Daoy (cell line): ENCODE measurements around the gene CABP7. TPM values are rescaled to one million over a fixed set of nuclear protein-coding genes. Genes with fewer than 3 reads are reported as not detected.
A peak's percentile ranks its signal among the peaks of the same experiment; 100 is the strongest.

Source experiments
- DNase-seq: peaks from one replicate; pipeline ENCODE4 v3.0.0-alpha.2; 2015; ENCODE audit warnings: low read depth
- total RNA-seq: library from RNA; depleted of rRNA; stranded (reverse); fragments of >200 nt; shearing (Covaris generic); gene quantifications from 2 replicates; pipeline ENCODE4 v1.2.3, GENCODE V29; 2014

Gene CABP7
- total RNA-seq, 1 experiment from 2014 or later: 1.1 TPM

- DNase-seq: no peak
Observed at GRCh38 chr22:29722587-29722986, 2.8 kb downstream of the CABP7 start.

- no peak for DNase-seq
Observed at GRCh38 chr22:29723766-29724165, 4.0 kb downstream of the CABP7 start.

GRCh38 chr22:29724843-29725242, 5.0 kb downstream of the CABP7 start:
- DNase-seq: no peak

DNA sequence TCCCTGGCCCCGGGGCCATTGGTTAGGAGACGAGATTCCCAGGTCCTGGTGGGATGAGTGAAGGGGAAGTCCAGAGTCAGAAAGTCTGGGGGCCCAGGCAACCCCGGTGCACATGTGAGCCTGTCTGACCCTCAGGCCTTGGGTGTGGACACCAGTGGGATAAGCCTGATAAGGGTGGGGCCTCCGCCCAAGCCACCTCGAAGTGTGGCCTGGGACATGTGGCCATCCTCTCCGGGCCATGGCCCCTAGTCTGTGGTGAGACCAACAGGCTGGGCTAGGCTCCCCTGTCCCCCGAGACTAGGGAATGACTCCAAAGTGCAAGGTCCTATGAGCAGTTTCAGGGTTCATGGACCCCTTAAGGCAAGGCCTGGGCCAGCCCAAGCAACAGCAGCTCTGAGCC, 6.3 kb downstream of the CABP7 start:
- no peak for DNase-seq

DNA sequence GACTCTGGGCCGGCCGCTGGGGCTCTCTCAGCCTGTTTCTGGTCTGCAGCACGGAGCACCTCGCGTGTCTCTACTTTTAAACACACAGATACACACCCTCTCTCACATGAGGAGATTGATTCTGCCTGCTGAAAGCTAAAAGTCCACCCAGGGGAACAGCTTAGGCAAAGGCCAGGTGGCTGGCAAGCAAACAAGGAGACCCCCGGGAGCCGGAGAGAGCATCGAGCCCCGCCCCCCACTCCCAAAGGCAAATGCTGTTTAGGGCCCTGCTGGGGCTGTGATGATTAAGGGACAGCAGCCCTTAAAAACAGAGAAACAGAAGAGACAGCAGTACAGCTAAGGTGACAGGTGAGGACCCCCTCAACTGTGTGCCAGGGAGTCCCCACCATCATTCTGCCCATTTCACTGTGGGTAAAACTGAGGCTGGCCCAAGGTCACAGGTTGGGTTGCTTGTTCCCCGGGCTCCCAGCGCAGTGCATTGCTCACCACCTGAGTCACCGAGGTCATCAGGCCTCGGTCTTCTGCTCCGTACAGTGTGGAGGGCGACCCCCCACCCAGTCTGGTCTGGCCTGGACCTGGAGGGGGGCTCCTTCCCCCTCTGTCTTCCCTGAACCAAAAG, 6.8 kb downstream of the CABP7 start:
- peak; percentile 26 for DNase-seq

- DNase-seq: peak; percentile 61
Observed at GRCh38 chr22:29727131-29727523, 7.3 kb downstream of the CABP7 start.

GRCh38 chr22:29729161-29729560, 9.4 kb downstream of the CABP7 start:
- DNase-seq: no peak

DNA sequence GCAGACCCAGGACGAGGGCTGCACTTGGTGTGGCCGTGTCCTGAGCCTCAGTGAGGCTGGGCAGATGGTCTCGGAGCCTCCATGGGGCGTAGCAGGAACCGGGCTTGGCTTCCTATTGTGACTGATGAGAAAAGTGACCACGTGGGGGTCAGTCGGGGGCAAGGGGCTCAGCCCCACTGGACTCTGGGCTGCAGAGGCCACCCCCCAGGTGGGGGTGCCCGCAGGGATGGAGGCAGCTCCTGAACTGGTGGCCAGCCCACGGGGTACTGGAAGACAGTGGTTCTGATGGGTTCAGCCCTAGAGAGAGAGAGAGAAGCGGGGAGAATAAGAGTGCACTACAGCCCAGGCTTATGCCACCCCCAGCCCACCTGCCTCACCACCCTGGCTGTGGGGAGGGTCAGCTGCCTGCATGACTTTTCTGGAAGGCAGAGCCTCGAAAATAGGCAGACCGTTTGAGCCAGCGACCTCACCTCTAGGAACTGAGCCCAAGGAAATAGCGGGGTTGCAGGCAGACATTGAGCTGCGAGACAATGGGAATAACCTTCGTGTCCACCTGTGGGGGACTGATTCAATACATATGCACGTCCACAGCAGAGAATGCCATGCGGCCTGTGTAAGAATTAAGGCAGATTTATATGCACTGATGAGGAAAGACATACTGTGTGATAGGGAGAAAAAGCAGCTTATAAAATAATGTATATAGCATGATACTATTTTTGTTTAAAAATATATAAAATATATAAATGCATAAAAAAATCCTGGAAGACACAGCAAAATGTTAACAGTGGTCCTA, 11.5 kb downstream of the CABP7 start:
- DNase-seq: no peak

GRCh38 chr22:29732883-29733282, 13.1 kb downstream of the CABP7 start:
- no peak for DNase-seq

DNA sequence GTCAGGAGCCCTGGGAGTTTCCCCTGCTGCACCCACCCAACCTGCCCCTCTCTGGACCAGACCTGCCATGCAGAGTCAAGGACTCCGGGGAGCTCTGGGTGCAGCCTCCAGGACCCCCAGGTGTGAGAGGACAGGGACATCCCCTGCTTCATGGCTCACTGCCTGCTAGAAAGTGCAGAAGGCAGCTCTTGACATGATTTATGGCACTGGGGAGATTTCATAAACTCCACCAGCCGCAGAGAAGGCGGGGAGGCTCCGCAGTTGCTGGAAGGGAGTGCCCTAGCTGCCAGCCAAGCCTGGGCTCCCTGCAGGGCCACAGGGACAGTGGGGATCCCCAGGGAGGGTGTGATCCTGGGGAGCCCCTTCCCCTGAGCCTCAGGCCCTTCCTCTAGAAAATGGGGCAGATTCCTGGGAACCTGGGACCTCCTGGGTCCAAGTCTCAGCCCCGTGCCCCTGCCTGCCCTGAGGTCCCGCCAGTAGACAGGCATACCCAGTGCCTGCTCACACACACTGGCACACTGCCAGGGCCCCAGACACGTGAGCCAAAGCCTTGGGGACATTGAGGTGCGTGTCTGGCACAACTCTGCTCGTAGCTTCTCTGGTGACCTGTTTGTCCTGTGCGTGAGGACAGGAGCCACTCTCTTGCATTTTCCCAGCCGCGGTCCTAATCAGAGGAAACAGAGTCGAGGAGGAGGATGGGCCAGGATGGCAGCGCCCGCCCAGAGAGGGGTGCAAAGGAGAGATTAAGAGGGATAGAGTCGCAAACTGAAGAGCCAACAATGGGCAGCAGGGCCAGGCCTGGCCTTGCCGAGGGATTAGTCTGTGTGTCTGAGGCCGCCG, 13.8 kb downstream of the CABP7 start:
- no peak for DNase-seq

- no peak for DNase-seq
Observed at GRCh38 chr22:29734406-29734805, 14.6 kb downstream of the CABP7 start.

GRCh38 chr22:29734838-29735237, 15.0 kb downstream of the CABP7 start:
- no peak for DNase-seq

DNA sequence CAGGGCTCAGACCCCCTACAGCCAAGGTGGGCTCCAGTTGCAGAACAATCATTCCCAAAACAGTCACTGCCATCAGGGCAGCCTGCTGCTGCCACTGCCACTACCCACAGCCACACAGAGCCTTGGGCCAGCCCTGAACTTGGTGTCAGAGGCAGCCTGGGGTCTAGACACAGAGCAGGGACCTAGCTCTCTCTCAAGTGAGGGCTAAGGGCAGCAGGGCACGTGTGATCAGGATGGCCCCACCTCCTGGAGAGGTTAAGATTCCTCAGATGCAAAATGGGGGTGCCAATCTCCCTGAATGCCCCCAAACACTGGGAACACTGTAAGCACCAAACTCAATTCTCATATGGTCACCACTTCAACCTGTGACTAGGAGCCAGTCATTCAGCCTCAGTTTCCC, 15.6 kb downstream of the CABP7 start:
- no peak for DNase-seq

DNA sequence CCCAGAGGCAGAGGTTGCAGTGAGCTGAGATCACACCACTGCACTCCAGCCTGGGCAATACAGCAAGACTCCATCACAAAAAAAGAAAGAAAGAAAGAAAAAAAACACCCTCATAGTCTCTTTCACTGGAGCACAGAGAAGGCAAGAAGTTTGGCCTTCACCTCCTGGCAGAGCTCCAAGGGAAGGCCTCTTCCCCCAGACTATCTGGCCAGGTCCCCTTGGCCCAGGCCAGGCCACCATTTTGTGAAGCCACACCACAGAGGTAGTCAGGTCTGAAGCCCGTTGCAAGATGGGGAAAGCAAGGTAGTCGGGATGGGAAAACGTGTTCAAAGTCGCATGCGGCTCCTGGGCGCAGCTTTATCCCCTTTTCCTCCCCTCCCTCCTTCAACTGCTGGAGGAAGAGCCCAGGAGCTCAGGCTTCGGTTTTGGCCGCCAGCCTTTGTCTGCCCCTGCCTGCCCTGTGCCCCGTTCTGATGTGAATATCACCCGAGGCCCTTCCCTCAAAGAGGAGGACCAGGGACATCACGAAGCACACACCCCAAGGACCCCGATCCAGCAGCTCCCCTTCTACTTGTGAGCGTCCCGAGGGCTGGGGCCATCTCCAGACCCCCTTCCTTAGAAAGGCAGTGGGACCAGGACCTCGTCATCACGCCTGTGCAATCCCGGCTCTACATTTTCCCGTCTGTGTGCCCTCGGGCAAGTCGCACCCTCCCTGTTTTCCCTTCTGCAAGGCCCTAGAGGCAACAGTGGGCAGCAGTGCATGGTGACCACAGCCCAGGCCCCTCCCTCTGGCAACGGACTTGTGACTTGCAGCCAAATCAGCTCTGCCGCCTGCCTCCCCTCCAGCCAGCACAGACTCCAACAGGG, 17.7 kb downstream of the CABP7 start:
- DNase-seq: no peak

DNA sequence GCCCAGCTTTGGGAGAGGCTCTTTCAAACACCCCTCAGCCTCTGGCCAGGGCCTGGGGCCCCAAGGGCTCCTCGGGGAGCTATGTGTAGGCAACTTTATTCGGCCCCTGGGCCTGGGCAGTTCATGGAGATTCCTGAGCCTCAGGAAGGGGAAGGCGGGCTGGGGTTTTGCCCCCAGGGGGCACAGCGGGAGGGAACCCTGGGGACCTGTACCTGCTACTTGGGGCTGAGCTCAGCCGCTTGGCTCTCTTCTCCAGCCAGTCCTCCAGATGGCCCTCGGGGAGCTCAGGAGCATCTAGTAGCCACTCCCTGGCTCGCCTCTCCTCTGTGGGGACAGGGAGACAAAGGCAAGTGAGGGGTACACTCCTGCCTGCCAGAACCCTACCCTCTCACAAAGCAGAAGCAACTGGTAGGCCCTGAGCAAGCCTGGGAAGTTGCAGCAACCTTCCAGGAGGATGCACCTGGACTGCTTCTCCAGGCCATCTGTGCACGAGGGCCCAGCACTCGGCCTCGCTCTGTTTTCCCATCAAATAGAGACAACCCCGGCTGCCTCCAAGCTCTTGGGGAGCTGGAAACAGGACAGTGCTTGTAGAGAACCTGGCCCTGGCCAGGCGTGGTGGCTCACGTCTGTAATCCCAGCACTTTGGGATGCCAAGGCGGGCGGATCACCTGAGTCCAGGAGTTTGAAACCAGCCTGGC, 18.5 kb downstream of the CABP7 start:
- DNase-seq: no peak

- no peak for DNase-seq
Observed at GRCh38 chr22:29739346-29739875, 19.6 kb downstream of the CABP7 start.

GRCh38 chr22:29740216-29740615, 20.4 kb downstream of the CABP7 start:
- DNase-seq: no peak

DNA sequence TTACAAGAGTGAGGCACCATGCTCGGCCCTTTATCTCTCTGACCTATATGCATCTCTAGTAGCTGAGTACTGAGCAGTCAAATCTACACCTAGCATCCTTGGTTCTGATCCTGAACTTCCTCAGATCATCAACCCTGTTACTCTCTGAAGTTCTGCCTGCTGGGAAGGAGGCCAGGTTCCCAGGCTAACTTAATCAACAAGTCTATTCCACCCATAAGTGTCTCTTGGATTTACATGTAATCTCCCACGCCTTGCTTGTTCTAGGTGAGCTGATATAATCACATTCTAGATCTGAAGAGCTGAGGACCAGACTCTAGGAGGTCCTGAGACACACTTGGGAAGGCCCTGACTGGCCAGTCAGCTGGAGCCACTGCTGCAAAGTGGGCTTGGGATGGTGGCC, 22.1 kb downstream of the CABP7 start:
- no peak for DNase-seq

DNA sequence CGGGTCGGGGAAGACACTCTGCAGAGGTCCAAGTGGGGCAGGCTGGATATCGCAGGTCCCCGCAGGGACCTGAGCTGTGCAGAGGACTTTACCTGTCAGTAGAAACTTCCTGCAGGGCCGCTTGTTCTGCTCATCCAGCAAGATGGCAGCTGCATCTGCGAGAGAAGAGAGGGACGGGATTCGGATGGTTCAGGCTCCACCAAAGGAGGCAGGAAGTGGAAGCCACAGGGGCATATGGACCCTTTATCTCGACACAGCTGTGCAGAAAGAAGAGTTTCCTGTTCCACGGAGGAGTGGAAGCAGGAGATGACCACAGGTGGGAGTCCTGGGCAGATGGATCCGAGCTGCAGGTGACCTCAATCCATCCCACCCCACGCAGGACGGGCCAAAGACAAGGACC, 22.5 kb downstream of the CABP7 start:
- DNase-seq: no peak

- DNase-seq: no peak
Observed at GRCh38 chr22:29744902-29745301, 25.1 kb downstream of the CABP7 start.

DNA sequence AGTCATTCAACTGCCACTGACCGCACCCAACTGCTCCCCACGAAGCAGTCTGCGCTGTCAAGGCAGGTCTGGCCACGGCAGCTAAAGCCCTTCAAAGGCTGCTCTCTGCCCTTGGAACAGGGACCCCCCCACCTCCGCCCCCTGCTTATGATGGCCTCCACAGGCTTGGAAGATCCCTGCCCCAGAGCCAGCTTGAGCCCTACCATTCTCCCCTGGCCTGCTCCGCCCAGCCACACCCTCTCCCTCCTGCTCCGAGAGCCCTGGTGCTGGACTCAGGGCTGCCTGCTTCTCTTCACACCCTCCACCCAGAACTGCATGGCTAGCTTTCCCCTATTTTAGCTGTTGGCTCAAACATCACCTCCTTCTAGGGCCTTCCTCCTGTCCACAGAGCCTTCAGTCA, 28.0 kb downstream of the CABP7 start:
- DNase-seq: no peak
